Testis (tissue), 2 donors: ENCODE results near the gene EDAR.

ENCODE experiments used
- POLR2A ChIP-seq: fragments of 450-650 bp; IDR thresholded peaks from one replicate; pipeline ENCODE4 v1.6.1; 2017; ENCODE audit warnings: antibody characterized with exemption, mild to moderate bottlenecking, moderate library complexity
- TF ChIP-seq, protein P1 (sequence below), 3 experiments: fragments of 450-650 bp in 2 of 3; fragments of 200-600 bp in 1 of 3; sonication (generic) in 1 of 3; IDR thresholded peaks; one replicate each; pipeline ENCODE4 v1.5.1; 2016 to 2019; ENCODE audit warnings: antibody characterized with exemption in 3 of 3, mild to moderate bottlenecking in 2 of 3, moderate library complexity in 1 of 3

- TF ChIP-seq, protein P1, sequence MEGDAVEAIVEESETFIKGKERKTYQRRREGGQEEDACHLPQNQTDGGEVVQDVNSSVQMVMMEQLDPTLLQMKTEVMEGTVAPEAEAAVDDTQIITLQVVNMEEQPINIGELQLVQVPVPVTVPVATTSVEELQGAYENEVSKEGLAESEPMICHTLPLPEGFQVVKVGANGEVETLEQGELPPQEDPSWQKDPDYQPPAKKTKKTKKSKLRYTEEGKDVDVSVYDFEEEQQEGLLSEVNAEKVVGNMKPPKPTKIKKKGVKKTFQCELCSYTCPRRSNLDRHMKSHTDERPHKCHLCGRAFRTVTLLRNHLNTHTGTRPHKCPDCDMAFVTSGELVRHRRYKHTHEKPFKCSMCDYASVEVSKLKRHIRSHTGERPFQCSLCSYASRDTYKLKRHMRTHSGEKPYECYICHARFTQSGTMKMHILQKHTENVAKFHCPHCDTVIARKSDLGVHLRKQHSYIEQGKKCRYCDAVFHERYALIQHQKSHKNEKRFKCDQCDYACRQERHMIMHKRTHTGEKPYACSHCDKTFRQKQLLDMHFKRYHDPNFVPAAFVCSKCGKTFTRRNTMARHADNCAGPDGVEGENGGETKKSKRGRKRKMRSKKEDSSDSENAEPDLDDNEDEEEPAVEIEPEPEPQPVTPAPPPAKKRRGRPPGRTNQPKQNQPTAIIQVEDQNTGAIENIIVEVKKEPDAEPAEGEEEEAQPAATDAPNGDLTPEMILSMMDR (IDR thresholded peaks at IDR 0.05), result no peak
- no peak for TF ChIP-seq POLR2A
These were observed 5.4 kb downstream of the EDAR start for GRCh38 chr2:108983610-108984009.
